Trophoblast cell (in vitro differentiated cells and primary cell): ENCODE measurements around the gene FKBP9.
A peak's percentile ranks its signal among the peaks of the same experiment; 100 is the strongest.

Experiments
- DNase-seq, 2 donors: peaks; one replicate each; pipeline ENCODE4 v3.0.0-alpha.2; 2016
- H2AFZ ChIP-seq: 2 replicates; pipeline ENCODE4 v1.6.1; 2013; ENCODE audit warnings: low read length, moderate library complexity, mild to moderate bottlenecking; ENCODE audit not compliant: insufficient read depth, poor library complexity
- H2AK5ac ChIP-seq: 2 replicates; pipeline ENCODE4 v1.6.1; 2013; ENCODE audit warnings: mild to moderate bottlenecking, low read length
- H2BK120ac ChIP-seq: 2 replicates; pipeline ENCODE4 v1.6.1; 2013; ENCODE audit warnings: low read length, mild to moderate bottlenecking, moderate library complexity; ENCODE audit not compliant: insufficient read depth, poor library complexity
- H2BK12ac ChIP-seq: 2 replicates; pipeline ENCODE4 v1.6.1; 2013; ENCODE audit warnings: mild to moderate bottlenecking, low read length, moderate library complexity
- H2BK5ac ChIP-seq: 2 replicates; pipeline ENCODE4 v1.6.1; 2013; ENCODE audit warnings: low read length, low read depth, moderate library complexity, mild to moderate bottlenecking; ENCODE audit not compliant: poor library complexity
- H3K14ac ChIP-seq: 2 replicates; pipeline ENCODE4 v1.6.1; 2013; ENCODE audit warnings: mild to moderate bottlenecking, low read length
- H3K18ac ChIP-seq: 2 replicates; pipeline ENCODE4 v1.6.1; 2013; ENCODE audit warnings: mild to moderate bottlenecking, low read length
- H3K23ac ChIP-seq: 2 replicates; pipeline ENCODE4 v1.6.1; 2013; ENCODE audit warnings: low read length
- H3K27ac ChIP-seq: 2 replicates; pipeline ENCODE4 v1.5.1; 2013; ENCODE audit warnings: low read depth, mild to moderate bottlenecking, inconsistent platforms, low read length, moderate library complexity
- H3K27me3 ChIP-seq: 2 replicates; pipeline ENCODE4 v1.6.1; 2013; ENCODE audit warnings: inconsistent platforms, mild to moderate bottlenecking, low read length, moderate library complexity; ENCODE audit not compliant: insufficient read depth
- H3K36me3 ChIP-seq, 2 experiments: 1 replicate in 1 of 2; 2 replicates in 1 of 2; pipeline ENCODE4 v1.6.1; 2013; ENCODE audit warnings: low read length in 2 of 2, mild to moderate bottlenecking in 2 of 2, moderate library complexity in 1 of 2; ENCODE audit not compliant: insufficient read depth in 2 of 2, control insufficient read depth in 1 of 2
- H3K4ac ChIP-seq: 2 replicates; pipeline ENCODE4 v1.6.1; 2013; ENCODE audit warnings: low read depth, mild to moderate bottlenecking, low read length, moderate library complexity
- H3K4me1 ChIP-seq, 2 experiments: 1 replicate in 1 of 2; 2 replicates in 1 of 2; pipeline ENCODE4 v1.6.1; 2013; ENCODE audit warnings: low read length in 2 of 2, mild to moderate bottlenecking in 2 of 2, moderate library complexity in 1 of 2; ENCODE audit not compliant: insufficient read depth in 2 of 2, control insufficient read depth in 1 of 2
- H3K4me2 ChIP-seq: 2 replicates; pipeline ENCODE4 v1.6.1; 2013; ENCODE audit warnings: inconsistent platforms, mild to moderate bottlenecking, low read length, moderate library complexity
- H3K4me3 ChIP-seq: 2 replicates; pipeline ENCODE4 v1.5.1; 2013; ENCODE audit warnings: mild to moderate bottlenecking, low read depth, low read length, inconsistent platforms
- H3K79me1 ChIP-seq: one replicate; pipeline ENCODE4 v1.6.1; 2013; ENCODE audit warnings: low read length
- H3K79me2 ChIP-seq: 2 replicates; pipeline ENCODE4 v1.6.1; 2013; ENCODE audit warnings: low read length, mild to moderate bottlenecking; ENCODE audit not compliant: control insufficient read depth, insufficient read depth, poor library complexity
- H3K9ac ChIP-seq: 2 replicates; pipeline ENCODE4 v1.6.1; 2013; ENCODE audit warnings: mild to moderate bottlenecking, low read length
- H3K9me3 ChIP-seq: 2 replicates; pipeline ENCODE4 v1.6.1; 2013; ENCODE audit warnings: low read depth, mild to moderate bottlenecking, control low read depth, inconsistent platforms, low read length; ENCODE audit not compliant: insufficient read depth
- H4K12ac ChIP-seq: 2 replicates; pipeline ENCODE4 v1.6.1; 2013; ENCODE audit warnings: low read depth, mild to moderate bottlenecking, low read length, moderate library complexity
- H4K8ac ChIP-seq: 2 replicates; pipeline ENCODE4 v1.6.1; 2013; ENCODE audit warnings: low read depth, mild to moderate bottlenecking, low read length, moderate library complexity
- H4K91ac ChIP-seq: one replicate; pipeline ENCODE4 v1.6.1; 2013; ENCODE audit warnings: low read depth, mild to moderate bottlenecking, low read length, moderate library complexity
- WGBS: extraction: QIAGEN DNeasy Blood & Tissue Kit; methylation state at CpG from one replicate; pipeline ENCODE4 v1.1.7; 2013; ENCODE audit warnings: missing lambda C conversion rate; ENCODE audit not compliant: insufficient read length, insufficient coverage; ENCODE audit errors: extremely low coverage; 5-methylcytosine and 5-hydroxymethylcytosine counted together

Gene FKBP9

GRCh38 chr7:33043501-33044400 lies 86.5 kb downstream of the FKBP9 start:
- Histone ChIP-seq H4K91ac (no peak overlapping the region), H2BK5ac (no peak overlapping the region), H3K4ac (no peak overlapping the region), H3K4me2 (no peak overlapping the region), H3K4me3 (no peak overlapping the region), H4K12ac (no peak overlapping the region), H3K4me1 (no peaks in the 10 kb centered on the region), H3K79me2 (no peaks in the 10 kb centered on the region), H3K79me1 (no peaks in the 10 kb centered on the region), H3K27me3 (no peaks in the 10 kb centered on the region), H2BK120ac (no peak overlapping the region), H4K8ac (no peak overlapping the region), H3K36me3 (no peaks in the 10 kb centered on the region), H3K14ac (no peak overlapping the region), H2BK12ac (no peak overlapping the region), H3K18ac (no peak overlapping the region), H3K27ac (no peak overlapping the region), H3K23ac (no peak overlapping the region), H3K9me3 (no peaks in the 10 kb centered on the region), H2AFZ (no peak overlapping the region), H3K9ac (no peak overlapping the region), H2AK5ac (no peak overlapping the region)
- peak; percentile 23 to 60 for DNase-seq
- no CpG with 5 or more reads among the region's 6 CpGs for WGBS

- no peaks in the 10 kb centered on the region for H3K36me3 ChIP-seq
Observed at GRCh38 chr7:33044401-33044718, 87.1 kb downstream of the FKBP9 start.

GRCh38 chr7:33044986-33045385 lies 87.7 kb downstream of the FKBP9 start:
- no peak overlapping the region for H3K4me2 ChIP-seq
- no peak overlapping the region for H2BK120ac ChIP-seq
- no peak overlapping the region for H3K4ac ChIP-seq
- no peaks in the 10 kb centered on the region for H3K27me3 ChIP-seq
- no peak overlapping the region for H2BK5ac ChIP-seq
- no peak overlapping the region for H2AK5ac ChIP-seq
- no peak for DNase-seq
- H4K8ac ChIP-seq = no peak overlapping the region
- no peaks in the 10 kb centered on the region for H3K9me3 ChIP-seq
- H4K91ac ChIP-seq = no peak overlapping the region
- no peak overlapping the region for H3K14ac ChIP-seq
- no peak overlapping the region for H3K18ac ChIP-seq
- H3K9ac ChIP-seq = no peak overlapping the region
- H3K23ac ChIP-seq = no peak overlapping the region
- H3K36me3 ChIP-seq = no peaks in the 10 kb centered on the region
- H3K79me2 ChIP-seq = no peaks in the 10 kb centered on the region
- H3K4me3 ChIP-seq = no peak overlapping the region
- no peak overlapping the region for H4K12ac ChIP-seq
- H3K27ac ChIP-seq = no peak overlapping the region
- H3K4me1 ChIP-seq = no peaks in the 10 kb centered on the region
- no peaks in the 10 kb centered on the region for H3K79me1 ChIP-seq
- WGBS = no CpG with 5 or more reads among the region's 2 CpGs
- H2BK12ac ChIP-seq = no peak overlapping the region
- no peak overlapping the region for H2AFZ ChIP-seq

More at GRCh38 chr7:33044401-33044718, 87.1 kb downstream of the FKBP9 start:
- Histone ChIP-seq H3K9me3 (no peaks in the 10 kb centered on the region), H3K4me2 (no peak overlapping the region), H3K23ac (no peak overlapping the region), H3K27ac (no peak overlapping the region), H4K12ac (no peak overlapping the region), H3K27me3 (no peaks in the 10 kb centered on the region), H3K79me1 (no peaks in the 10 kb centered on the region), H3K14ac (no peak overlapping the region), H2BK120ac (no peak overlapping the region), H4K91ac (no peak overlapping the region), H2AK5ac (no peak overlapping the region), H3K4ac (no peak overlapping the region), H4K8ac (no peak overlapping the region), H3K4me3 (no peak overlapping the region), H2AFZ (no peak overlapping the region), H3K9ac (no peak overlapping the region), H3K4me1 (no peaks in the 10 kb centered on the region), H2BK5ac (no peak overlapping the region), H3K18ac (no peak overlapping the region), H2BK12ac (no peak overlapping the region), H3K79me2 (no peaks in the 10 kb centered on the region)
- no CpG with 5 or more reads among the region's 3 CpGs for WGBS
- DNase-seq = no peak

GRCh38 chr7:33048257-33048656 lies 91.0 kb downstream of the FKBP9 start:
- H3K9ac ChIP-seq = no peak overlapping the region
- no peak overlapping the region for H4K12ac ChIP-seq
- no peaks in the 10 kb centered on the region for H3K4me1 ChIP-seq
- H3K79me1 ChIP-seq = no peaks in the 10 kb centered on the region
- no peaks in the 10 kb centered on the region for H3K9me3 ChIP-seq
- H2BK5ac ChIP-seq = no peak overlapping the region
- no peak overlapping the region for H2AFZ ChIP-seq
- H4K91ac ChIP-seq = no peak overlapping the region
- H2BK120ac ChIP-seq = no peak overlapping the region
- no peak overlapping the region for H2AK5ac ChIP-seq
- no peak overlapping the region for H3K4ac ChIP-seq
- H3K23ac ChIP-seq = no peak overlapping the region
- no peaks in the 10 kb centered on the region for H3K79me2 ChIP-seq
- H3K4me3 ChIP-seq = no peak overlapping the region
- H3K18ac ChIP-seq = no peak overlapping the region
- no peak overlapping the region for H3K27ac ChIP-seq
- no peaks in the 10 kb centered on the region for H3K36me3 ChIP-seq
- no peaks in the 10 kb centered on the region for H3K27me3 ChIP-seq
- no peak overlapping the region for H3K14ac ChIP-seq
- H4K8ac ChIP-seq = no peak overlapping the region
- no peak overlapping the region for H2BK12ac ChIP-seq
- no peak for DNase-seq
- no CpG with 5 or more reads among the region's 3 CpGs for WGBS
- no peak overlapping the region for H3K4me2 ChIP-seq
